SK-N-MC (cell line): ENCODE data around the gene GTSE1.

Experiments used
- DNase-seq: peaks from one replicate; pipeline ENCODE4 v3.0.0-alpha.2; 2011; ENCODE audit warnings: low read depth, low spot score
- H3K27ac ChIP-seq: fragments of 200-600 bp; sonication (generic); 2 replicates; pipeline ENCODE4 v1.5.1; 2016; ENCODE audit warnings: mixed run types
- H3K36me3 ChIP-seq: fragments of 200-600 bp; sonication (generic); 2 replicates; pipeline ENCODE4 v1.6.1; 2017; ENCODE audit warnings: antibody characterized with exemption, low read length, mixed read lengths; ENCODE audit not compliant: insufficient read depth
- H3K4me3 ChIP-seq: fragments of 200-600 bp; sonication (generic); 2 replicates; pipeline ENCODE4 v1.5.1; 2016
- H3K9ac ChIP-seq: fragments of 200-600 bp; sonication (generic); 2 replicates; pipeline ENCODE4 v1.8.0; 2017; ENCODE audit warnings: mixed run types, mixed read lengths; ENCODE audit not compliant: insufficient read length
- H3K9me3 ChIP-seq: fragments of 200-600 bp; sonication (generic); 2 replicates; pipeline ENCODE4 v1.6.1; 2017; ENCODE audit warnings: low read depth, mild to moderate bottlenecking, antibody characterized with exemption, low read length, moderate library complexity, mixed read lengths
- EZH2 ChIP-seq: fragments of 200-600 bp; sonication (generic); IDR thresholded peaks from one replicate; pipeline ENCODE4 v1.6.1; 2017; ENCODE audit warnings: antibody characterized with exemption
- FOXP2 ChIP-seq: optimal IDR thresholded peaks from 2 replicates; pipeline ENCODE3; 2011; ENCODE audit warnings: mild to moderate bottlenecking, moderate library complexity; ENCODE audit not compliant: insufficient read depth; ENCODE audit errors: extremely low read length, control extremely low read depth
- POLR2AphosphoS5 ChIP-seq: IDR thresholded peaks from 2 replicates; pipeline ENCODE4 v1.6.1; 2012; ENCODE audit warnings: mild to moderate bottlenecking, low read depth, low read length, borderline replicate concordance

Gene GTSE1

GRCh38 chr22:46360097-46360496 is 63.4 kb downstream of the GTSE1 start:
- Histone ChIP-seq H3K4me3 (no peak overlapping the region), H3K9ac (no peak overlapping the region), H3K36me3 (no peaks in the 10 kb centered on the region; the same call in 1 of the 2 replicates), H3K9me3 (no peaks in the 10 kb centered on the region), H3K27ac (no peak overlapping the region)
- no peak for TF ChIP-seq POLR2AphosphoS5
- TF ChIP-seq FOXP2, result no peak
- no peak for TF ChIP-seq EZH2
- DNase-seq, result no peak

- Histone ChIP-seq H3K9me3 (no peaks in the 10 kb centered on the region), H3K36me3 (no peaks in the 10 kb centered on the region; the same call in 1 of the 2 replicates), H3K4me3 (no peak overlapping the region), H3K27ac (peak overlapping the region; percentile 53; the same call in 1 of the 2 replicates), H3K9ac (no peak overlapping the region)
- TF ChIP-seq EZH2 (no peak), POLR2AphosphoS5 (no peak), FOXP2 (no peak)
- no peak for DNase-seq
Measured at GRCh38 chr22:46360891-46361290, 64.2 kb downstream of the GTSE1 start.

DNA sequence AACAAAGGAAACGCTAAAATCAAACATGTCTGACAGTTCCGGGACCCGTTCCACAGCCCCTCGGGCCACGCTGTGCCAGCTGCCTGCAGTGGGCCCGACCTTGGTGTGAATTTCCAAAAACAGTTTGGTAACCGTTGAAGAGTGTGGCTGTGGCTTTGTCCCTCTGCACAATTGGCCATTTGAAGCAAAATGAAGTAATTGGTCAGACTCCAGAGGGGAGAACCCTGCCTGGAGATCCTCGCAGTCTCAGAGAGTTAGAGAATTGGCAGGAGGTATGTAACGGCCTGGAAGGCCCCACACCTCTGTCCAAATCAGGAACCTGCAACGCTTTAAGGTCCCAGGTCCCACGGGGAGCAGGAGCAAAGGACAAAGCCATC is 65.1 kb downstream of the GTSE1 start:
- Histone ChIP-seq H3K9ac (no peak overlapping the region), H3K36me3 (no peaks in the 10 kb centered on the region; the same call in 1 of the 2 replicates), H3K9me3 (no peaks in the 10 kb centered on the region), H3K27ac (no peak overlapping the region), H3K4me3 (no peak overlapping the region)
- no peak for TF ChIP-seq FOXP2
- TF ChIP-seq POLR2AphosphoS5, result no peak
- no peak for TF ChIP-seq EZH2
- DNase-seq, result no peak

GRCh38 chr22:46362203-46362933 is 65.7 kb downstream of the GTSE1 start:
- no peak for DNase-seq
- Histone ChIP-seq H3K4me3 (no peak overlapping the region), H3K27ac (no peak overlapping the region), H3K9ac (no peak overlapping the region), H3K36me3 (no peaks in the 10 kb centered on the region; the same call in 1 of the 2 replicates), H3K9me3 (no peaks in the 10 kb centered on the region)
- TF ChIP-seq FOXP2 (no peak), POLR2AphosphoS5 (no peak)

GRCh38 chr22:46362934-46363515 is 66.4 kb downstream of the GTSE1 start:
- H3K27ac ChIP-seq, result no peak overlapping the region
- no peak for DNase-seq
- no peak overlapping the region for H3K9ac ChIP-seq
- no peaks in the 10 kb centered on the region for H3K36me3 ChIP-seq
- TF ChIP-seq POLR2AphosphoS5, result no peak
- TF ChIP-seq EZH2, result no peak
- TF ChIP-seq FOXP2, result no peak
- no peak overlapping the region for H3K4me3 ChIP-seq
- H3K9me3 ChIP-seq, result no peaks in the 10 kb centered on the region

GRCh38 chr22:46363611-46364321 is 67.1 kb downstream of the GTSE1 start:
- no peaks in the 10 kb centered on the region for H3K36me3 ChIP-seq
- H3K4me3 ChIP-seq, result no peak overlapping the region
- H3K9ac ChIP-seq, result no peak overlapping the region
- no peak for DNase-seq
- no peak overlapping the region for H3K27ac ChIP-seq
- H3K9me3 ChIP-seq, result no peaks in the 10 kb centered on the region
- no peak for TF ChIP-seq FOXP2
- TF ChIP-seq POLR2AphosphoS5, result no peak
- TF ChIP-seq EZH2, result no peak

DNA sequence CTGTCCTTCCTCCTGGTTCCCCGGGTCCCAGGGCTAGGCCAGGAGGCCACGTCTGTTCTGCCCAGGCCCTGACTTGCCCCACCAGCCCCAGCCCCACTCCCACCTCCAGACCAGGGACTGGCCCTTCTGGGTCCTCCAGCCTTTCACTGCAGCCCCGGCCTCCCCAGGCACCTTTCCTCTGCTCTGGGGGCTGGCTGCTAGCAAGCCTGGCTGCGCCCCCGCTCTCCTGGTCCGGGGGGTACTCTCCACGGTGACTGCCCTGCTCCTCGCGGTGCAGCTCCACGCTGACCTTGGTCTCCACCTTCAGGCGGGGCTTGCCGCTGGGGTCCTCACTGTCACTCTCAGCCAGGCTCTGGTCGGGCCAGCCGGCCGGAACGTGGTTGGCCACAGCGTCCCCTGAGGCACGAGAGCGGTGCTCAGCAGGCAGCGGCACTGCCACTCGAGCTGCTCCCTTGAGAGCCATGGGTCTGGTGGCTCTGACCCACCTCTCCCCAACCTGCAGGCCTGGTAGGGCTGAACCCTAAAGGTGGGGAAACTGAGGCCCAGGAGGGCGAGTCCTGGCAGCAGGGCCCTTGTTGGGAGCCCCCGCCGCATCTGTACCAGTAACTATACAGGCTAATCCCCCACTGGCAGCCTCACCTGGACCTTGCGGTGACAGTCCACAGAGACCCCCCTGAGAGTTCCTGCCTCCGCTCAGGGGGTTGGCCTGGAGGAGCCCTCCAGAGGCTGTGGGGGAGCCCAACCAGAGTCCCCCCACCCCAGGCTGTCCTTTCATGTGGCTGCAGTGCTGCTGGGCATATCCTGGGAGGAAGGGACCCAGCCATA is 67.9 kb downstream of the GTSE1 start:
- no peak for DNase-seq
- Histone ChIP-seq H3K4me3 (no peak overlapping the region), H3K9ac (no peak overlapping the region), H3K36me3 (no peaks in the 10 kb centered on the region), H3K27ac (no peak overlapping the region), H3K9me3 (no peaks in the 10 kb centered on the region)
- TF ChIP-seq EZH2 (no peak), FOXP2 (no peak), POLR2AphosphoS5 (no peak)
